Skeletal muscle tissue (tissue), 4 donors: ENCODE results near the gene VAMP5. TPM values are rescaled to one million over a fixed set of nuclear protein-coding genes. Genes with fewer than 3 reads are reported as not detected.
"Not testable (repeated sequence)": the region's sequence is repeated elsewhere in the genome, so short reads cannot be mapped to it uniquely, and the experiment has no call there.

Experiments
- H3K27ac ChIP-seq: one replicate; pipeline ENCODE4 v1.7.0; 2013; ENCODE audit warnings: mild to moderate bottlenecking, low read depth, low read length, inconsistent platforms
- H3K27me3 ChIP-seq, 3 donors: one replicate each; pipeline ENCODE4 v1.7.0; 2013; ENCODE audit warnings: low read length in 3 of 3; ENCODE audit not compliant: control insufficient read depth in 3 of 3, insufficient read depth in 3 of 3
- H3K36me3 ChIP-seq, 3 donors: one replicate each; pipeline ENCODE4 v1.7.0; 2013; ENCODE audit warnings: low read length in 3 of 3; ENCODE audit not compliant: control insufficient read depth in 3 of 3, insufficient read depth in 3 of 3
- H3K4me1 ChIP-seq, 3 donors: one replicate each; pipeline ENCODE4 v1.7.0; 2013; ENCODE audit warnings: low read length in 3 of 3, mild to moderate bottlenecking in 3 of 3; ENCODE audit not compliant: control insufficient read depth in 3 of 3, insufficient read depth in 3 of 3
- H3K4me3 ChIP-seq, 3 donors: one replicate each; pipeline ENCODE4 v1.7.0; 2013; ENCODE audit warnings: low read length in 3 of 3
- H3K9ac ChIP-seq, 3 donors: one replicate each; pipeline ENCODE4 v1.7.0; 2013; ENCODE audit warnings: low read length in 3 of 3, mild to moderate bottlenecking in 3 of 3, moderate library complexity in 2 of 3, low read depth in 1 of 3
- H3K9me3 ChIP-seq, 3 donors: one replicate each; pipeline ENCODE4 v1.7.0; 2013; ENCODE audit warnings: low read length in 3 of 3; ENCODE audit not compliant: control insufficient read depth in 3 of 3
- total RNA-seq: library from RNA; depleted of rRNA; stranded (reverse); fragments of >200 nt; gene quantifications from one replicate; pipeline ENCODE4 v1.2.3, GENCODE V29; 2014
- donor health status: Osteomylitis.

Gene VAMP5
- total RNA-seq, 1 donor from 2014 or later = 17.7 TPM

DNA sequence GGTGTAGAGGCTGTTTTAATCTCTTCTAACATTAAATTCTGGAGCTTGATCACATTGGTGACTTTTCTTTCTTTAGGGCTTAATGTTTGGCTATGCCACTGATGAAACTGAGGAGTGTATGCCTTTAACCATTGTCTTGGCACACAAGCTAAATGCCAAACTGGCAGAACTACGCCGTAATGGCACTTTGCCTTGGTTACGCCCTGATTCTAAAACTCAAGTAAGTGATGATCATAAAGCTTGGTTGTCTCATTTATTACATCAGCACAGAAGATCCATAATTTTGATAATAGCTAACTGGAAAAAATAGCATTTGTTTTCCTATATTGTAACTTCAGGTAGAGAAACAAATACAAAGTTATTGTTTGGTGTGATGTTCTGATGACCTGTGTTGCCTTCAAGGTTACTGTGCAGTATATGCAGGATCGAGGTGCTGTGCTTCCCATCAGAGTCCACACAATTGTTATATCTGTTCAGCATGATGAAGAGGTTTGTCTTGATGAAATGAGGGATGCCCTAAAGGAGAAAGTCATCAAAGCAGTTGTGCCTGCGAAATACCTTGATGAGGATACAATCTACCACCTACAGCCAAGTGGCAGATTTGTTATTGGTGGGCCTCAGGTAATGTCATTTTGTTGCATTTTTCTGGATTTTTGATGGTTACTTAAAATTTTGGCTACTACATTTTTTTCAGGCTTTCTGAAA, 42.3 kb upstream of the VAMP5 start:
- Histone ChIP-seq H3K4me3 (peak overlapping the region; percentile 90 to 96 (median 90)), H3K36me3 (peaks cover 34 to 43% (median 34%) of the 10 kb centered on the region in 3 donors), H3K27ac (peak overlapping the region; percentile 99), H3K27me3 (no peaks in the 10 kb centered on the region), H3K9me3 (no peaks in the 10 kb centered on the region), H3K4me1 (peaks cover 54 to 62% (median 55%) of the 10 kb centered on the region in 3 donors), H3K9ac (peak overlapping the region in 2 of 3 donors; percentile 100)

DNA sequence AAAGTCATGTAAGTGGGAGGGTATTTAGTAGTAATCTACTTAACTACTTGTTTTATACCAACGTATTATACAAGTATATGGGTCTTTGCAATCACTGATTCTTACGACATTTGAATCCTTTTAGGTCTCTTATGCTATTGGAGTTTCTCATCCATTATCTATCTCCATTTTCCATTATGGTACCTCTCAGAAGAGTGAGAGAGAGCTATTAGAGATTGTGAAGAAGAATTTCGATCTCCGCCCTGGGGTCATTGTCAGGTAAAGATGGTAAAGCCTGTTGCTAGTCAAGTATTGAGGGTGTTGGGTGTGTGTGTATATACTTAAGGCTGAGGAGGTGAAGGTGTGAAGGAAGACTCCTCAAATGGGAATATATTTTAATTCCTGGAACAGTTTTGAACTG, 41.5 kb upstream of the VAMP5 start:
- H3K27me3 ChIP-seq = no peaks in the 10 kb centered on the region
- H3K4me1 ChIP-seq = peaks cover 47 to 55% (median 48%) of the 10 kb centered on the region in 3 donors
- H3K27ac ChIP-seq = peak overlapping the region; percentile 19
- peak overlapping the region in 2 of 3 donors; percentile 6 to 96 for H3K4me3 ChIP-seq
- peak overlapping the region in 1 of 3 donors; percentile 0 for H3K9ac ChIP-seq
- no peaks in the 10 kb centered on the region for H3K9me3 ChIP-seq
- peaks cover 34 to 43% (median 34%) of the 10 kb centered on the region in 3 donors for H3K36me3 ChIP-seq

DNA sequence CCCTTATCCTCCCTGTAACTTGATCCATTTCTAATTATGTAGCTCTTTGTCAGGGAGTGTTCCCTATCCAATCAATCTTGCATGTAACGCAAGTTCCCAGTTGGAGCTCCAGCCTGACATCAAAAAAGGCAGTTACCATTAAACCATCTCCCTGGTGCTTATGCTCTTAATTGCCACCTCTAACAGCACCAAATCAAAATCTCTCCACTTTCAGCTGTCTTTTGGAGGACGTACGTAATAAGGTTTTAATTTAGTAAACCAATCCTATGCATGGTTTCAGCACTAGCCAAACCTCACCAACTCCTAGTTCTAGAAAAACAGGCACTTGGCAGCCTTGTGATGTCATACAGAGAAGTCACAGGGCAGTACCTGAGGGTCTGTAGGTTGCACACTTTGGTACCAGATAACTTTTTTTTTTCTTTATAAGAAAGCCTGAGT, 40.0 kb upstream of the VAMP5 start:
- peak overlapping the region in 1 of 3 donors; percentile 24 for H3K9ac ChIP-seq
- peaks cover 34 to 43% (median 34%) of the 10 kb centered on the region in 3 donors for H3K36me3 ChIP-seq
- H3K4me1 ChIP-seq = peaks cover 46 to 55% (median 46%) of the 10 kb centered on the region in 3 donors
- not testable (repeated sequence) for H3K9me3 ChIP-seq, H3K27me3 ChIP-seq, H3K4me3 ChIP-seq
- peak overlapping the region; percentile 79 for H3K27ac ChIP-seq

DNA sequence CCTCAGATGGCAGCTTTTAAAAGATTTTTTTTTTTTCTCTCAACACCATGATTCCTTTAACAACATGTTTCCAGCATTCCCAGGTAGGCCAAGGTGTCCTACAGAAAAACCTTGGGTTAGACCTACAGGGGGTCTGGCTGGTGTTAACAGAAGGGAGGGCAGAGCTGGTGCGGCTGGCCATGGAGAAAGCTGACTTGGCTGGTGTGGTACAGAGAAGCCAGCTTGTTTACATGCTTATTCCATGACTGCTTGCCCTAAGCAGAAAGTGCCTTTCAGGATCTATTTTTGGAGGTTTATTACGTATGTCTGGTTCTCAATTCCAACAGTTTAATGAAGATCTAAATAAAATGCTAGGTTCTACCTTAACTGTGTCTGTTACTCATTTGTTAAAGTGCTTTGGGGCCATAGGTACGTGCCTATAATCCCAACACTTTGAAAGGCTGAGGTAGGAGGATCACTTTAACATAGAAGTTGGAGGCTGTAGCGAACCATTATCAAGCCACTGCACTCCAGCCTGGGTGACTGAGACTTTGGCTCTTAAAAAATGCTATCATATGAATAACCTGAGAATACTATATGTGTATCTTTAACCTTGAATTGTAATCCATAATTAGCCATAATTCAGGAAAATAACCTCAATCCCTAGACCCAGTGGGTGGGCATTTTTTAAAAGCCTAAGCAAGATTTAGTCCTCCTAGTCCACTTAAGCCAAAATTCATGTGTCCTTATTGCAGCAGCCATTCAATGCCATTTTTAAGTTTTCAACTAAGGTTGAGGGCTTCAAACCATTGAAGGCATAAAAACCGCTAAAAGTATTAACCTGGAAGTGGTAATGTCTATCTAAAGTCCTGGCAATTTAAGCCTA, 39.1 kb upstream of the VAMP5 start:
- H3K9me3 ChIP-seq, H3K4me3 ChIP-seq, H3K27me3 ChIP-seq: not testable (repeated sequence)
- H3K9ac ChIP-seq = peak overlapping the region in 1 of 3 donors; percentile 34
- peaks cover 49 to 55% (median 50%) of the 10 kb centered on the region in 3 donors for H3K4me1 ChIP-seq
- H3K36me3 ChIP-seq = peaks cover 38 to 47% (median 41%) of the 10 kb centered on the region in 3 donors
- peak overlapping the region; percentile 79 for H3K27ac ChIP-seq

- Histone ChIP-seq H3K27me3 (no peaks in the 10 kb centered on the region), H3K9me3 (no peaks in the 10 kb centered on the region), H3K9ac (no peak overlapping the region), H3K27ac (peak overlapping the region; percentile 79), H3K4me3 (no peak overlapping the region), H3K4me1 (peaks cover 45 to 51% (median 50%) of the 10 kb centered on the region in 3 donors), H3K36me3 (peaks cover 42 to 46% (median 46%) of the 10 kb centered on the region in 3 donors)
Measured at GRCh38 chr2:85545780-85546240, 38.4 kb upstream of the VAMP5 start.

DNA sequence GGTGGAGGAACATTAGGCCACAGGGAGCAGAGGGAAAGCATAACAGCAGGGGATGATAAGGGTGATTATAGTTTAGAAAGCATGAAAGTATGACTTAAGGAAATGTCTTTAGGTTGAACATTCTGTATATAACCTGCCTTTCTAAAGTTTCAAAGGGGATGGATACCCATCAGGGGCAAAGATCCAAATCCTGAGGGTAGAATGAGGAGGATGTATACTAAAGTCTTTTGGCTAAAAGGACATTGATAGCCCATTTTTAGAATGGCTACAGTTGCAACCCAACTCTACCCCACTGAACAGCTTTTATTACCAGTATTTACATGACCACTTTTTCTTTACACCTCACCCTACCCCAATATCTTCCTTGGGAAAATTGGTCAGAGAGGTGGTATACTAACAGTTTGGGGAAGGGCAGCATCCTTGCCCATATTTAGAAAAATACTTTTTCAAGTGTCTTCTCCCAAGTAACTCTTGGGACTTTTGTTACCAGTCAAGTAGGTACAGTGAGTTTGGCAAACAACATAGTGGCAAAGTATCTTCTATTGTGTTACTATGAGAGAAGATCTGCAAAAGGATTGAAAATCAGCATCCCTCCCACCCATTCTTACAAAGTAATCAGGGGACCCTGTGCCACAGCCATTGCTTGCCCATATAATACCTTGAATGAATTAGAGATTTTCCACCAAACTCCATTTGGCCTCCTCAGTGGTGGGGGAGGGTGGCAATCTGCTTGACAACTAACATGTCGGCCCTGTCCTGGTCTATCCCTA, 37.0 kb upstream of the VAMP5 start:
- Histone ChIP-seq H3K27ac (no peak overlapping the region), H3K36me3 (peaks cover 37 to 43% (median 40%) of the 10 kb centered on the region in 3 donors), H3K4me1 (peaks cover 40 to 46% (median 41%) of the 10 kb centered on the region in 3 donors), H3K4me3 (no peak overlapping the region), H3K27me3 (no peaks in the 10 kb centered on the region), H3K9me3 (no peaks in the 10 kb centered on the region), H3K9ac (no peak overlapping the region)

GRCh38 chr2:85547859-85548607, 36.2 kb upstream of the VAMP5 start:
- Histone ChIP-seq H3K27ac (no peak overlapping the region), H3K4me1 (peaks cover 32 to 39% (median 34%) of the 10 kb centered on the region in 3 donors), H3K36me3 (peaks cover 35 to 43% (median 40%) of the 10 kb centered on the region in 3 donors), H3K9ac (no peak overlapping the region), H3K9me3 (no peaks in the 10 kb centered on the region), H3K27me3 (no peaks in the 10 kb centered on the region), H3K4me3 (no peak overlapping the region)

DNA sequence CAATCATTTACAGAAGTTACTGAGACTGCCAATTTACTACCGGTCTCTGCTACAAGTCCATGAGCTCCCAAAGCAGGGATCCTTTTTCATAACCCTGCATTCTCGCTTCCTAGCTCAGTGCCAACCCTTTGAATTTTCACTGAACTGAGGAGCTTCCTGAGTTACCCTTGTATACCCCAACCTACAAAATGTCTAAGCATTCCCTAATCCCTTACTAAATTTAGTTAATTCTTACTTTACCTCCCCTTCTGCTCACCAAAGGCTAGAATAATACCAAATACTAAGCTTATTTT, 35.7 kb upstream of the VAMP5 start:
- no peak overlapping the region for H3K9ac ChIP-seq
- H3K27ac ChIP-seq = no peak overlapping the region
- no peaks in the 10 kb centered on the region for H3K9me3 ChIP-seq
- H3K4me3 ChIP-seq = no peak overlapping the region
- no peaks in the 10 kb centered on the region for H3K27me3 ChIP-seq
- peaks cover 34 to 42% (median 39%) of the 10 kb centered on the region in 3 donors for H3K36me3 ChIP-seq
- peaks cover 28 to 34% (median 29%) of the 10 kb centered on the region in 3 donors for H3K4me1 ChIP-seq

- Histone ChIP-seq H3K36me3 (peaks cover 35 to 45% (median 43%) of the 10 kb centered on the region in 3 donors), H3K4me1 (peaks cover 25 to 28% (median 26%) of the 10 kb centered on the region in 3 donors), H3K27ac (no peak overlapping the region)
Measured at GRCh38 chr2:85549095-85549494, 35.1 kb upstream of the VAMP5 start.

More at GRCh38 chr2:85549095-85549494, 35.1 kb upstream of the VAMP5 start:
- H3K4me3 ChIP-seq = no peak overlapping the region
- no peaks in the 10 kb centered on the region for H3K9me3 ChIP-seq
- H3K27me3 ChIP-seq = no peaks in the 10 kb centered on the region
- H3K9ac ChIP-seq = no peak overlapping the region
